Prostate gland (tissue), 2 donors: ENCODE measurements around the gene ENOX1. TPM values are rescaled to one million over a fixed set of nuclear protein-coding genes. Genes with fewer than 3 reads are reported as not detected.

ENCODE experiments used
- DNase-seq: peaks from one replicate; pipeline ENCODE4 v3.0.0-alpha.2; 2019; ENCODE audit warnings: low spot score
- H3K27ac ChIP-seq, 2 donors: fragments of 200-600 bp; sonication (generic); 2 replicates each; pipeline ENCODE4 v1.5.1; 2017 to 2019
- H3K27me3 ChIP-seq: fragments of 200-600 bp; sonication (generic); replicated peaks from 2 replicates; pipeline ENCODE4 v1.5.1; 2019; ENCODE audit not compliant: insufficient read depth
- H3K36me3 ChIP-seq, 2 donors: fragments of 200-600 bp; sonication (generic); 1 replicate in 1 of 2; 2 replicates in 1 of 2; pipeline versions ENCODE4 v1.5.1 to v1.8.1; 2017 to 2019
- H3K4me1 ChIP-seq: fragments of 200-600 bp; sonication (generic); replicated peaks from 2 replicates; pipeline ENCODE4 v1.5.1; 2019
- H3K4me3 ChIP-seq, 2 donors: fragments of 200-600 bp; sonication (generic); 2 replicates each; pipeline ENCODE4 v1.5.1; 2017 to 2019
- H3K9me3 ChIP-seq: fragments of 200-600 bp; sonication (generic); 2 replicates; pipeline ENCODE4 v1.5.1; 2017
- POLR2A ChIP-seq: fragments of 450-650 bp; IDR thresholded peaks from one replicate; pipeline ENCODE4 v1.6.1; 2016; ENCODE audit warnings: antibody characterized with exemption, mild to moderate bottlenecking
- POLR2AphosphoS5 ChIP-seq: sonication (generic); formaldehyde crosslinking; IDR thresholded peaks from one replicate; pipeline ENCODE4 v1.6.1; 2017; ENCODE audit warnings: antibody characterized with exemption
- WGBS: methylation state at CpG from one replicate; pipeline ENCODE4 v1.1.5; 2018; 5-methylcytosine and 5-hydroxymethylcytosine counted together
- intact Hi-C: fragments of 100-400 bp; cut with DNase I; formaldehyde crosslinking; loops from one replicate; pipeline ENCODE4 v1.14.2; 2022
- total RNA-seq, 2 donors: library from RNA; depleted of rRNA; stranded (reverse); fragments of >200 nt; gene quantifications; one replicate each; pipeline ENCODE4 v1.1.0, GENCODE V29; 2016
- TF ChIP-seq, protein P1 (sequence below), 4 experiments: fragments of 200-600 bp in 2 of 4; fragments of 450-650 bp in 2 of 4; sonication (generic) in 2 of 4; IDR thresholded peaks; 1 replicate in 3 of 4; 2 replicates in 1 of 4; pipeline ENCODE4 v1.5.1; 2016 to 2019; ENCODE audit warnings: antibody characterized with exemption in 4 of 4, mild to moderate bottlenecking in 2 of 4, moderate library complexity in 2 of 4

ENOX1 gene
- total RNA-seq, 2 donors from 2014 or later = 4.5 to 5.3 TPM

DNA sequence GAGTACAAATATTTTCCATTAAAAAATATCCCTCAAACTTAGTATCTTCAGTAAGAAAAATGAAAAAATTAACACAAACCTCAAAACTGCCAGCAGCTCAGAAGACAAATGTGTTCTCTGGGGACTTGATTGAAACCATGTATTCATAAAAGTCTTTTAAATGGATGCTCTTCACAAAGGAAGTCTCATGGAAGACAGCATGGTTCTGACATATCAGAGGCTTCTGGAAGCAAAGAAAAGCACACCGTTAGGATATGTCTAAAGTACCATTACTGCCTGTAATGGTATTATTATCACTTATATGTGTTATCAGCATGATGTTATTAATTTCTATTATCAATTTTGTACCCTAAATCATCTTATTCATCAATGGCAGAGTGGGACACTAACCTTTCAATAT, 302.8 kb downstream of the ENOX1 start:
- 93% methylated on average over 1 of the region's 1 CpG for WGBS

DNA sequence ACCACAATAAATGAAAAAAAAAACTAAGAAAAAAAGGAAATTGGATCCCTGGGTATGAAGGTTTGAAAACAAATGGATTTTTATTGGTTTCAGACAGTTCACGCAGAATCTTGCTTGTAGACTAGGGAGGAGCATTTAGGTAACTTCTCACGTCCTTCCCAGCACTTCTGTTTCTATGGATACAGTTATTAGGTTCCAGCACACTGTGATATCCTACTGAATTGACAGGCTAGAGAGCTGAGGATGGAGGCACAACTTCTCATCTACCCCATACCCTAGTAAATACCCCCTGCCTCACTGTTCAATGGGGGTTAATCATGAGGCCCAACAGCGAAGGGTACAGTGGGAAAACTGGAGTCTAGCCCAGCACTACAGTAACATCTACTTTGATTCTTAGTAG, 304.1 kb downstream of the ENOX1 start:
- H3K27ac ChIP-seq = no peak overlapping the region
- no peak overlapping the region for H3K4me3 ChIP-seq
- H3K36me3 ChIP-seq = no peaks in the 10 kb centered on the region
- no peak for TF ChIP-seq POLR2A
- no peak for TF ChIP-seq POLR2AphosphoS5
- TF ChIP-seq, protein P1, sequence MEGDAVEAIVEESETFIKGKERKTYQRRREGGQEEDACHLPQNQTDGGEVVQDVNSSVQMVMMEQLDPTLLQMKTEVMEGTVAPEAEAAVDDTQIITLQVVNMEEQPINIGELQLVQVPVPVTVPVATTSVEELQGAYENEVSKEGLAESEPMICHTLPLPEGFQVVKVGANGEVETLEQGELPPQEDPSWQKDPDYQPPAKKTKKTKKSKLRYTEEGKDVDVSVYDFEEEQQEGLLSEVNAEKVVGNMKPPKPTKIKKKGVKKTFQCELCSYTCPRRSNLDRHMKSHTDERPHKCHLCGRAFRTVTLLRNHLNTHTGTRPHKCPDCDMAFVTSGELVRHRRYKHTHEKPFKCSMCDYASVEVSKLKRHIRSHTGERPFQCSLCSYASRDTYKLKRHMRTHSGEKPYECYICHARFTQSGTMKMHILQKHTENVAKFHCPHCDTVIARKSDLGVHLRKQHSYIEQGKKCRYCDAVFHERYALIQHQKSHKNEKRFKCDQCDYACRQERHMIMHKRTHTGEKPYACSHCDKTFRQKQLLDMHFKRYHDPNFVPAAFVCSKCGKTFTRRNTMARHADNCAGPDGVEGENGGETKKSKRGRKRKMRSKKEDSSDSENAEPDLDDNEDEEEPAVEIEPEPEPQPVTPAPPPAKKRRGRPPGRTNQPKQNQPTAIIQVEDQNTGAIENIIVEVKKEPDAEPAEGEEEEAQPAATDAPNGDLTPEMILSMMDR (IDR thresholded peaks at IDR 0.05) = no peak
- no peaks in the 10 kb centered on the region for H3K4me1 ChIP-seq
- no peaks in the 10 kb centered on the region for H3K9me3 ChIP-seq
- H3K27me3 ChIP-seq = no peaks in the 10 kb centered on the region
- 64% methylated on average over 3 of the region's 3 CpGs for WGBS
- DNase-seq = no peak
- intact Hi-C loops = no loop called here

More for the DNA sequence above, 302.8 kb downstream of the ENOX1 start:
- H3K27me3 ChIP-seq = no peaks in the 10 kb centered on the region
- H3K4me1 ChIP-seq = no peaks in the 10 kb centered on the region
- no peak overlapping the region for H3K4me3 ChIP-seq
- H3K9me3 ChIP-seq = no peaks in the 10 kb centered on the region
- intact Hi-C loops = no loop called here
- H3K27ac ChIP-seq = no peak overlapping the region
- DNase-seq = no peak
- TF ChIP-seq POLR2A (no peak), POLR2AphosphoS5 (no peak)
- TF ChIP-seq, protein P1 (IDR thresholded peaks at IDR 0.05) = no peak
- H3K36me3 ChIP-seq = no peaks in the 10 kb centered on the region

DNA sequence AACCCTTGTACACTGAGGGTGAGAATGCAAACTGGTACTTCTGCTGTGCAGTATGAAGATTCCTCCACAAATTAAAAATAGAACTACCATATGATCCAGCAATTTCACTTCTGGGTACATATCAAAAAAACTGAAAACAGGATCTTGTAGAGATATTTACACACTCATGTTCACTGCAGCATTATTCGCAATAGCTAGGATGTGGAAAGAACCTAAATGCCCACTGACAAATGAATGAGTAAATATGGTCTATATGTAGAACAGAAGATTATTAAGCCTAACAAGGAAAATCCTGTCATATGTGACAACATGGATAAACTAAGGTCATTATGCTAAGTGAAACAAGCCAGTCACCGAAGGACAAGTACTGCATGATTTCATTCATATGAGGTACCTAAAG, 304.7 kb downstream of the ENOX1 start:
- H3K27me3 ChIP-seq = no peaks in the 10 kb centered on the region
- H3K36me3 ChIP-seq = no peaks in the 10 kb centered on the region
- no peak overlapping the region for H3K27ac ChIP-seq
- no peak for TF ChIP-seq POLR2AphosphoS5
- TF ChIP-seq, protein P1 (IDR thresholded peaks at IDR 0.05) = no peak
- no peak for TF ChIP-seq POLR2A
- no peak for DNase-seq
- WGBS = 83% methylated on average over 2 of the region's 2 CpGs
- intact Hi-C loops = no loop called here
- no peaks in the 10 kb centered on the region for H3K4me1 ChIP-seq
- H3K9me3 ChIP-seq = no peaks in the 10 kb centered on the region
- no peak overlapping the region for H3K4me3 ChIP-seq

DNA sequence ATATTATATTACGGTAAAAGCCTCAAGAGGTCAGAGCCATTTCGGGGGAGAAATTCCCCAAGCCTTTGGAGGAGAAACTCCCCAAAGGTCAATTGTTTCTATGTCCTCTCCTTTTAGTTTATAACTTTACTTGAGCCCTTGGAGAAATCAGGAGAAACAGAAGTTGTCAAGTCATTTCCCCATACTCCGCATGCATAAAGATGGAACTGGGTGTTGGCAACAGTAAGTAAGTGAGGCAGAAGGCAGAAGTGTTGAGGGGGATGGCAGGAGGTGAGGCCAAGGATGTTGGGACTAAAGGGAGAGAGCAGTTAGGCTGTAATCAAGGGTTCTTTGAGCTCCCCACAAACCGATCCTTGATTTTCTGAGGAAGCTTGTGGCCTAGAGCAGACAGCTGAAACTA, 307.9 kb downstream of the ENOX1 start:
- no peaks in the 10 kb centered on the region for H3K9me3 ChIP-seq
- no peaks in the 10 kb centered on the region for H3K36me3 ChIP-seq
- H3K4me1 ChIP-seq = no peaks in the 10 kb centered on the region
- peak overlapping the region in 1 of 2 donors; percentile 37 for H3K27ac ChIP-seq
- TF ChIP-seq, protein P1 (IDR thresholded peaks at IDR 0.05) = no peak
- TF ChIP-seq POLR2AphosphoS5 = no peak
- TF ChIP-seq POLR2A = no peak
- 88% methylated on average over 4 of the region's 4 CpGs for WGBS
- intact Hi-C loops = no loop called here
- H3K27me3 ChIP-seq = no peaks in the 10 kb centered on the region
- no peak overlapping the region for H3K4me3 ChIP-seq
- no peak for DNase-seq

DNA sequence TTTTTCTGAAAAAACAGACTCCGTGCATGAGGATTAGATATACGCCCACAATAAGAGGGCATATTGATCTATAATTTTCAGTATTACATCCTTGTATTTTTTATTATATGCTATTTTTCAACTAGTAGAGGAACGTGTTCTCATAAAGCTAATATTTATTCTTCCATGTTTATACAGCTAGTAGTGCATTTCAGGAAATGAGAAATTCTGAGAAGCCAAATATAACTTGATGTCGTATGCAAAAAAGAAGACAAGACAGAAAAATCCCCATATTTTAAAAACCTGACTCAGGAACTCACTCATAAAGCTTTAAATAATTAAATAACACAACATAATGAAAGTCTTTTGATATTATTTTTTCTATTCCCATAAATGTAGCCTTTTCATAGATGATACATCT, 308.6 kb downstream of the ENOX1 start:
- H3K27ac ChIP-seq = peak overlapping the region in 1 of 2 donors; percentile 37
- TF ChIP-seq, protein P1 (IDR thresholded peaks at IDR 0.05) = no peak
- TF ChIP-seq POLR2A = no peak
- TF ChIP-seq POLR2AphosphoS5 = no peak
- 23% methylated on average over 4 of the region's 4 CpGs for WGBS
- no peak for DNase-seq
- H3K4me1 ChIP-seq = no peaks in the 10 kb centered on the region
- no peak overlapping the region for H3K4me3 ChIP-seq
- no peaks in the 10 kb centered on the region for H3K9me3 ChIP-seq
- intact Hi-C loops = no loop called here
- no peaks in the 10 kb centered on the region for H3K27me3 ChIP-seq
- no peaks in the 10 kb centered on the region for H3K36me3 ChIP-seq
